Gastroesophageal sphincter (tissue), 3 donors: ENCODE results near the gene PGPEP1.

Experiments used
- EP300 ChIP-seq: sonication (generic); formaldehyde crosslinking; IDR thresholded peaks from one replicate; pipeline ENCODE4 v1.6.1; 2017; ENCODE audit warnings: antibody characterized with exemption, mild to moderate bottlenecking
- POLR2AphosphoS5 ChIP-seq: sonication (generic); formaldehyde crosslinking; IDR thresholded peaks from one replicate; pipeline ENCODE4 v1.6.1; 2017; ENCODE audit warnings: antibody characterized with exemption
- TF ChIP-seq, protein P1 (sequence below), 4 experiments: fragments of 200-600 bp in 2 of 4; fragments of 450-650 bp in 2 of 4; sonication (generic) in 1 of 4; IDR thresholded peaks; one replicate each; pipeline ENCODE4 v1.5.1; 2017 to 2019; ENCODE audit warnings: antibody characterized with exemption in 4 of 4, mild to moderate bottlenecking in 2 of 4, moderate library complexity in 2 of 4

DNA sequence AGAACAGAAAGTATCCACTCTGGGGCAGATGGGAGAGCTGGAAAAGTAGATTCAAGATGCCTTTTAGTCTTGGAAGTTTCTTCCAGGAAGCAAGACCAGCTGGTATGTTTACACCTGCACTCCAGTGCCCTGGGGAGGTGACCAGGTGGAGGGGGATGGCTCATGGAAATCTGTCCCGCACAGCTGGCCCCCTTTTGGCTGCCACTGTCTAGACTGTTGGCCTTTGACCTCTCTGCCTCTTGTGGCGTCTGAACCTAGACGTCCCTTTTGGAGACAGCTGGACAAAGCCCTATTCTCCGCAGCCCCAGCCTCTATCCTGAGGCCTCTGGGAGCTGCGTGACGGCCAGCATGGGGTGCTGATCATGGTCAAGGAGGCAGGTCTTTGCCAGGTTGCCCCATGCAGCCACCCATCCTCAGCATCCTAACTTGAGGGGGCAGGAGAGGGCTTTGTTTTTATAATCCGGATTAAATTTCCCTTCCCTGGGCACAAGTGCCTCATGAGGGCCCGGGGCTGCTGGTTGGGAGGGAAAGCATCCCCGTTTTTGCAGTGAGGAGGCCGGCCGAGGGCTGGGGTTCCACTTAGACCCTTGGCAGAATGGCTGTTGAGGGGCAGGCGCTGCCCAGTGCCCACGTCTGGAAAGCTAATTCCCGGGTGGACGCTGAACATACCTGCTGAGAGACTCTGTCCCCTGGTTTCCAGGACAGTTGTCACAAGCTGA is 28.3 kb downstream of the PGPEP1 start:
- TF ChIP-seq POLR2AphosphoS5 (no peak), EP300 (no peak)
- TF ChIP-seq, protein P1, sequence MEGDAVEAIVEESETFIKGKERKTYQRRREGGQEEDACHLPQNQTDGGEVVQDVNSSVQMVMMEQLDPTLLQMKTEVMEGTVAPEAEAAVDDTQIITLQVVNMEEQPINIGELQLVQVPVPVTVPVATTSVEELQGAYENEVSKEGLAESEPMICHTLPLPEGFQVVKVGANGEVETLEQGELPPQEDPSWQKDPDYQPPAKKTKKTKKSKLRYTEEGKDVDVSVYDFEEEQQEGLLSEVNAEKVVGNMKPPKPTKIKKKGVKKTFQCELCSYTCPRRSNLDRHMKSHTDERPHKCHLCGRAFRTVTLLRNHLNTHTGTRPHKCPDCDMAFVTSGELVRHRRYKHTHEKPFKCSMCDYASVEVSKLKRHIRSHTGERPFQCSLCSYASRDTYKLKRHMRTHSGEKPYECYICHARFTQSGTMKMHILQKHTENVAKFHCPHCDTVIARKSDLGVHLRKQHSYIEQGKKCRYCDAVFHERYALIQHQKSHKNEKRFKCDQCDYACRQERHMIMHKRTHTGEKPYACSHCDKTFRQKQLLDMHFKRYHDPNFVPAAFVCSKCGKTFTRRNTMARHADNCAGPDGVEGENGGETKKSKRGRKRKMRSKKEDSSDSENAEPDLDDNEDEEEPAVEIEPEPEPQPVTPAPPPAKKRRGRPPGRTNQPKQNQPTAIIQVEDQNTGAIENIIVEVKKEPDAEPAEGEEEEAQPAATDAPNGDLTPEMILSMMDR (IDR thresholded peaks at IDR 0.05): no peak
